ENCODE data around the gene KRTAP9-7. TPM values are rescaled to one million over a fixed set of nuclear protein-coding genes. Genes with fewer than 3 reads are reported as not detected.

The KRTAP9-7 gene
- total RNA-seq, 1 experiment from 2014 or later, result not detected

- H3K27ac ChIP-seq (ENCODE audit: insufficient read length, low read depth, low read length), result no peak overlapping the region
- Mint-ChIP-seq H3K36me3 (ENCODE audit: insufficient read depth in 1 of 3, low read depth in 3 of 3) (0 out of 7 replicates have a peak, but pooled peaks cover 0 to 1% (median 0%) of the 10 kb centered on the region in 3 experiments), H3K9me3 (peaks cover 3 to 4% of the 10 kb centered on the region in 2 experiments; a peak in 3 of 5 replicates), H3K4me3 (no peak overlapping the region), H3K27me3 (ENCODE audit: low read depth) (peaks cover 2% of the 10 kb centered on the region; the same call in 1 of the 2 replicates), H3K4me1 (peaks cover 3 to 4% of the 10 kb centered on the region in 2 experiments; a peak in 2 of 4 replicates), H3K27ac (no peak overlapping the region)
- DNase-seq, result no peak
- H3K23ac ChIP-seq (ENCODE audit: insufficient read length, low read depth, low read length), result no peak overlapping the region
- no peak overlapping the region for H4K5ac ChIP-seq (ENCODE audit: insufficient read length, low read depth, low read length)
- no peak overlapping the region for H3K9ac ChIP-seq (ENCODE audit: extremely low read depth, insufficient read length, low read length)
- H4K91ac ChIP-seq (ENCODE audit: insufficient read length, low read depth, low read length), result no peak overlapping the region
- H3K56ac ChIP-seq (ENCODE audit: insufficient read length, low read depth, low read length), result no peak overlapping the region
- no peak overlapping the region for H3T11ph ChIP-seq (ENCODE audit: low read length)
- no peaks in the 10 kb centered on the region for H3K79me2 ChIP-seq (ENCODE audit: insufficient read depth, low read length)
- no peak overlapping the region for H3K18ac ChIP-seq (ENCODE audit: insufficient read length, low read depth, low read length)
- no peaks in the 10 kb centered on the region for H3K27me3 ChIP-seq (ENCODE audit: insufficient read depth, low read length)
- H3K4ac ChIP-seq (ENCODE audit: low read depth, low read length), result no peak overlapping the region
- no peak overlapping the region for H2AK5ac ChIP-seq (ENCODE audit: insufficient read length, low read length)
- no peak overlapping the region for H3K4me2 ChIP-seq (ENCODE audit: insufficient read depth, insufficient read length, low read length)
- no peak overlapping the region for H2AFZ ChIP-seq (ENCODE audit: low read length)
- H3K4me1 ChIP-seq (ENCODE audit: insufficient read depth, low read length), result no peaks in the 10 kb centered on the region
- no peak overlapping the region for H2BK20ac ChIP-seq (ENCODE audit: low read depth, low read length, poor library complexity, severe bottlenecking)
- no peaks in the 10 kb centered on the region for H3K23me2 ChIP-seq (ENCODE audit: insufficient read length, low read depth, low read length, poor library complexity, severe bottlenecking)
- H4K20me1 ChIP-seq (ENCODE audit: control insufficient read depth, insufficient read depth, insufficient read length), result no peaks in the 10 kb centered on the region
- no peak overlapping the region for H2BK5ac ChIP-seq (ENCODE audit: insufficient read length, low read length)
- H3K9me3 ChIP-seq (ENCODE audit: control insufficient read depth, low read depth, low read length), result no peaks in the 10 kb centered on the region
- H3K14ac ChIP-seq (ENCODE audit: insufficient read depth, low read length), result no peak overlapping the region
- H2BK15ac ChIP-seq (ENCODE audit: low read depth, low read length), result no peak overlapping the region
- no CpG with 5 or more reads among the region's 6 CpGs for WGBS (ENCODE audit: extremely low coverage, insufficient read length, low lambda C conversion rate)
- H3K79me1 ChIP-seq (ENCODE audit: insufficient read depth, low read depth, low read length, poor library complexity, severe bottlenecking), result no peaks in the 10 kb centered on the region
- H2BK120ac ChIP-seq (ENCODE audit: low read depth, low read length, poor library complexity, severe bottlenecking), result no peak overlapping the region
- TF ChIP-seq CTCF (conservative IDR thresholded peaks at IDR 0.05), result no peak
- no peak overlapping the region for H4K8ac ChIP-seq (replicated peaks; ENCODE audit: insufficient read length, low read depth, low read length)
- H2BK12ac ChIP-seq (ENCODE audit: insufficient read length, low read depth, low read length), result no peak overlapping the region
Observed at GRCh38 chr17:41325611-41326010, 50.1 kb downstream of the KRTAP9-7 start.

Other genes with a start within 250 kb of the KRTAP9-7 start
- not detected in 2 replicates for gene KRTAP1-5, start 248.5 kb upstream of the KRTAP9-7 start, total RNA-seq (2021)
- gene KRTAP1-4, start 245.5 kb upstream of the KRTAP9-7 start, total RNA-seq (2021), result not detected in 2 replicates
- not detected in 2 replicates for gene KRTAP1-3, start 240.8 kb upstream of the KRTAP9-7 start, total RNA-seq (2021)
- not detected in 2 replicates for gene KRTAP1-1, start 234.2 kb upstream of the KRTAP9-7 start, total RNA-seq (2021)
- gene KRTAP2-1, start 228.4 kb upstream of the KRTAP9-7 start, total RNA-seq (2021), result not detected in 2 replicates
- not detected in 2 replicates for gene KRTAP2-2, start 220.5 kb upstream of the KRTAP9-7 start, total RNA-seq (2021)
- not detected in 2 replicates for gene KRTAP2-3, start 215.6 kb upstream of the KRTAP9-7 start, total RNA-seq (2021)
- not detected in 2 replicates for gene KRTAP2-4, start 209.8 kb upstream of the KRTAP9-7 start, total RNA-seq (2021)
- not detected in 2 replicates for gene KRTAP4-7, start 191.5 kb upstream of the KRTAP9-7 start, total RNA-seq (2021)
- gene KRTAP4-8, start 177.6 kb upstream of the KRTAP9-7 start, total RNA-seq (2021), result not detected in 2 replicates
- gene KRTAP4-16, start 173.5 kb upstream of the KRTAP9-7 start, total RNA-seq (2021), result not detected in 2 replicates
- not detected in 2 replicates for gene KRTAP4-9, start 170.3 kb upstream of the KRTAP9-7 start, total RNA-seq (2021)
- not detected in 2 replicates for gene KRTAP4-11, start 157.3 kb upstream of the KRTAP9-7 start, total RNA-seq (2021)
- gene KRTAP4-12, start 151.5 kb upstream of the KRTAP9-7 start, total RNA-seq (2021), result not detected in 2 replicates
- gene KRTAP4-6, start 135.2 kb upstream of the KRTAP9-7 start, total RNA-seq (2021), result not detected in 2 replicates
- not detected in 2 replicates for gene KRTAP4-5, start 125.9 kb upstream of the KRTAP9-7 start, total RNA-seq (2021)
- gene KRTAP4-4, start 115.0 kb upstream of the KRTAP9-7 start, total RNA-seq (2021), result not detected in 2 replicates
- gene KRTAP4-3, start 107.5 kb upstream of the KRTAP9-7 start, total RNA-seq (2021), result not detected in 2 replicates
- not detected in 2 replicates for gene KRTAP4-2, start 97.5 kb upstream of the KRTAP9-7 start, total RNA-seq (2021)
- not detected in 2 replicates for gene KRTAP4-1, start 90.8 kb upstream of the KRTAP9-7 start, total RNA-seq (2021)
- not detected in 2 replicates for gene KRTAP9-1, start 85.8 kb upstream of the KRTAP9-7 start, total RNA-seq (2021)
- not detected in 2 replicates for gene KRTAP9-2, start 49.0 kb upstream of the KRTAP9-7 start, total RNA-seq (2021)
- not detected in 2 replicates for gene KRTAP9-3, start 43.2 kb upstream of the KRTAP9-7 start, total RNA-seq (2021)
- not detected in 2 replicates for gene KRTAP9-8, start 37.7 kb upstream of the KRTAP9-7 start, total RNA-seq (2021)
- not detected in 2 replicates for gene KRTAP9-4, start 26.0 kb upstream of the KRTAP9-7 start, total RNA-seq (2021)
- gene KRTAP9-9, start 20.3 kb upstream of the KRTAP9-7 start, total RNA-seq (2021), result not detected in 2 replicates
- not detected in 2 replicates for gene KRTAP9-6, start 10.3 kb upstream of the KRTAP9-7 start, total RNA-seq (2021)
- gene KRTAP29-1, start 27.2 kb downstream of the KRTAP9-7 start, total RNA-seq (2021), result not detected in 2 replicates
- not detected in 2 replicates for gene KRTAP16-1, start 33.6 kb downstream of the KRTAP9-7 start, total RNA-seq (2021)
- not detected in 2 replicates for gene KRTAP17-1, start 40.0 kb downstream of the KRTAP9-7 start, total RNA-seq (2021)
- gene KRT33A, start 75.1 kb downstream of the KRTAP9-7 start, total RNA-seq (2021), result not detected in 2 replicates
- not detected in 2 replicates for gene KRT33B, start 94.1 kb downstream of the KRTAP9-7 start, total RNA-seq (2021)
- gene KRT34, start 106.6 kb downstream of the KRTAP9-7 start, total RNA-seq (2021), result not detected in 2 replicates
- not detected in 2 replicates for gene KRT31, start 121.9 kb downstream of the KRTAP9-7 start, total RNA-seq (2021)
- gene KRT37, start 148.9 kb downstream of the KRTAP9-7 start, total RNA-seq (2021), result not detected in 2 replicates
- not detected in 2 replicates for gene KRT38, start 165.3 kb downstream of the KRTAP9-7 start, total RNA-seq (2021)
- not detected in 2 replicates for gene KRT32, start 191.7 kb downstream of the KRTAP9-7 start, total RNA-seq (2021)
- gene KRT35, start 205.5 kb downstream of the KRTAP9-7 start, total RNA-seq (2021), result not detected in 2 replicates
- gene KRT36, start 214.2 kb downstream of the KRTAP9-7 start, total RNA-seq (2021), result not detected in 2 replicates
- gene KRT13, start 229.9 kb downstream of the KRTAP9-7 start, total RNA-seq (2021), result not detected in 2 replicates
- gene KRT15, start 243.2 kb downstream of the KRTAP9-7 start, total RNA-seq (2021), result 0.35 and 0.87 TPM in 2 replicates

Data from H9 (cell line).